DND-41 (cell line): ENCODE results near the gene CARS1.

Experiments
- ATAC-seq: fragments of 200-7000 bp; cut with Tn5 transposase; 3 replicates; pipeline ENCODE4 v1.9.1; 2021; ENCODE audit warnings: low read depth; ENCODE audit not compliant: insufficient read depth
- DNase-seq: peaks from one replicate; pipeline ENCODE4 v3.0.0-alpha.2; 2020
- H2AFZ ChIP-seq: 2 replicates; pipeline ENCODE4 v1.6.0; 2012; ENCODE audit warnings: low read depth, low read length
- H3K27ac ChIP-seq: 2 replicates; pipeline ENCODE4 v1.5.1; 2012; ENCODE audit warnings: low read length, inconsistent platforms
- H3K27me3 ChIP-seq: fragments of 200-600 bp; sonication (generic); 2 replicates; pipeline ENCODE4 v1.6.0; 2012; ENCODE audit warnings: low read length, mild to moderate bottlenecking, inconsistent platforms; ENCODE audit not compliant: insufficient read depth, poor library complexity
- H3K36me3 ChIP-seq: 2 replicates; pipeline ENCODE4 v1.5.1; 2012; ENCODE audit warnings: low read length, inconsistent platforms; ENCODE audit not compliant: insufficient read depth
- H3K4me1 ChIP-seq: 2 replicates; pipeline ENCODE4 v1.5.1; 2012; ENCODE audit warnings: mild to moderate bottlenecking, low read length; ENCODE audit not compliant: insufficient read depth
- H3K4me2 ChIP-seq: 2 replicates; pipeline ENCODE4 v1.6.0; 2012; ENCODE audit warnings: mild to moderate bottlenecking, moderate library complexity, low read length, inconsistent platforms; ENCODE audit not compliant: insufficient read depth
- H3K4me3 ChIP-seq, 2 experiments: fragments of 200-600 bp in 1 of 2; shearing (Covaris generic) in 1 of 2; 2 replicates each; pipeline ENCODE4 v1.5.1; 2012 to 2016; ENCODE audit warnings: inconsistent platforms in 2 of 2, low read length in 2 of 2, mild to moderate bottlenecking in 2 of 2, low read depth in 1 of 2, moderate library complexity in 1 of 2
- H3K79me2 ChIP-seq: 2 replicates; pipeline ENCODE4 v1.6.0; 2012; ENCODE audit warnings: low read length, inconsistent platforms; ENCODE audit not compliant: insufficient read depth
- H3K9ac ChIP-seq: 2 replicates; pipeline ENCODE4 v1.6.0; 2012; ENCODE audit warnings: low read depth, mild to moderate bottlenecking, inconsistent platforms, low read length, moderate library complexity
- H3K9me3 ChIP-seq: 2 replicates; pipeline ENCODE4 v1.5.1; 2012; ENCODE audit warnings: low read length, moderate library complexity, mild to moderate bottlenecking, inconsistent platforms; ENCODE audit not compliant: insufficient read depth, severe bottlenecking
- H4K20me1 ChIP-seq: 2 replicates; pipeline ENCODE4 v1.6.0; 2012; ENCODE audit warnings: low read length; ENCODE audit not compliant: insufficient read depth
- EZH2 ChIP-seq: IDR thresholded peaks from 3 replicates; pipeline ENCODE4 v1.6.1; 2012; ENCODE audit warnings: borderline replicate concordance, low read depth, mild to moderate bottlenecking, moderate library complexity, low read length, inconsistent platforms; ENCODE audit not compliant: severe bottlenecking
- TF ChIP-seq, protein P1 (sequence below): IDR thresholded peaks from 2 replicates; pipeline ENCODE4 v1.5.1; 2012; ENCODE audit warnings: borderline replicate concordance, low read length, moderate library complexity, mild to moderate bottlenecking; ENCODE audit not compliant: poor library complexity, severe bottlenecking; ENCODE audit errors: extremely low read depth

Gene CARS1

DNA sequence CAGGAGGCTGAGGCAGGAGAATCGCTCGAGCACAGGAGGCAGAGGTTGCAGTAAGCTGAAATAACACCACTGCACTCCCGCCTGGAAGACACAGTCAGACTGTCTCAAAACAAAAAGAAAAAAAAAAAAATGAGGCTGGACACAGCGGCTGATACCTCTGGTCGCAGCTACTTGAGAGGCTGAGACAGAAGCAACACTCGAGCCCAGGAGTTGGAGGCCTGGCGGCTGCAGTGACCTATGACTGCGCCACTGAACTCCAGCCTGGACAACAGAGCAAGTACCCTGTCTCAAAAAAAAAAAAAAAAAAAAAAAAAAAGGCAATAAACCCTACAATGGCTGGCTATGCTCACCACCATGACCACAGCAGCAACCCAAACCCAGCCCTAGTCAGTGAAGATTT lies 76.1 kb downstream of the CARS1 start:
- no peaks in the 10 kb centered on the region for H3K27me3 ChIP-seq
- H2AFZ ChIP-seq, result no peak overlapping the region
- peaks cover 4% of the 10 kb centered on the region; the same call in 1 of the 2 replicates for H3K4me1 ChIP-seq
- H3K79me2 ChIP-seq, result peaks cover 100% of the 10 kb centered on the region
- DNase-seq, result no peak
- TF ChIP-seq, protein P1, sequence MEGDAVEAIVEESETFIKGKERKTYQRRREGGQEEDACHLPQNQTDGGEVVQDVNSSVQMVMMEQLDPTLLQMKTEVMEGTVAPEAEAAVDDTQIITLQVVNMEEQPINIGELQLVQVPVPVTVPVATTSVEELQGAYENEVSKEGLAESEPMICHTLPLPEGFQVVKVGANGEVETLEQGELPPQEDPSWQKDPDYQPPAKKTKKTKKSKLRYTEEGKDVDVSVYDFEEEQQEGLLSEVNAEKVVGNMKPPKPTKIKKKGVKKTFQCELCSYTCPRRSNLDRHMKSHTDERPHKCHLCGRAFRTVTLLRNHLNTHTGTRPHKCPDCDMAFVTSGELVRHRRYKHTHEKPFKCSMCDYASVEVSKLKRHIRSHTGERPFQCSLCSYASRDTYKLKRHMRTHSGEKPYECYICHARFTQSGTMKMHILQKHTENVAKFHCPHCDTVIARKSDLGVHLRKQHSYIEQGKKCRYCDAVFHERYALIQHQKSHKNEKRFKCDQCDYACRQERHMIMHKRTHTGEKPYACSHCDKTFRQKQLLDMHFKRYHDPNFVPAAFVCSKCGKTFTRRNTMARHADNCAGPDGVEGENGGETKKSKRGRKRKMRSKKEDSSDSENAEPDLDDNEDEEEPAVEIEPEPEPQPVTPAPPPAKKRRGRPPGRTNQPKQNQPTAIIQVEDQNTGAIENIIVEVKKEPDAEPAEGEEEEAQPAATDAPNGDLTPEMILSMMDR, result no peak
- no peak for TF ChIP-seq EZH2
- H3K4me2 ChIP-seq, result no peak overlapping the region
- H3K36me3 ChIP-seq, result peaks cover 52% of the 10 kb centered on the region
- H3K4me3 ChIP-seq, result no peak overlapping the region
- no peaks in the 10 kb centered on the region for H3K9me3 ChIP-seq
- no peak for ATAC-seq
- H4K20me1 ChIP-seq, result peaks cover 88% of the 10 kb centered on the region
- no peak overlapping the region for H3K9ac ChIP-seq
- H3K27ac ChIP-seq, result no peak overlapping the region

DNA sequence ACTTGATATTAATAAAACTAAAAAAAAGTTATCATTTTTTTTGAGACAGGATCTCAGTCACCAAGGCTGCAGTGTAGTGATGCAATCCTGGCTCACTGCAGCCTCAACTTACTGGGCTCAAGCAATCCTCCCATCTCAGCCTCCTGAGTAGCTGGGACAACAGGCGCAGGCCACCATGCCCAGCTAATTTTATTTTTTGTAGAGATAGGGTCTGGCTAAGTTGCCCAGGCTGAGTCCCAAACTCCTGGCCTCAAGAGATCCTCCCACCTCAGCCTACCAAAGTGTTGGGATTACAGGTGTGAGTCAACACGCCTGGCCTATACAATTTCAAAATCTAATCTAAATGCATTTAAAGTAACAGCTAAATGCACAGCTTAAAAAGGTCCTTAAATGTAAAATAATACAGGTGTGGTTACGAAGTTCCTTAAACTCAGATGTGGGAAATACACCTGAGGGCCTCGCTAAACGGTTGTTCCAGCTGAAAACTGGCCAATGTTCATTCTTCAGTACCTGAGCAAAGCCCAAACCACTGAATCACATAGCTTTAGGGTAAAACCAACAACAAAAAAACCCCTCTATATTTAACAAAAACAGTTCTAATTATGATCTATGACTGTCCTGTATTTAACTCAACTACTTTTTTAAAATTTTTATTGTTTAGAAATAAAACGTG lies 76.9 kb downstream of the CARS1 start:
- TF ChIP-seq, protein P1, result no peak
- TF ChIP-seq EZH2, result no peak
- no peaks in the 10 kb centered on the region for H3K27me3 ChIP-seq
- H3K9ac ChIP-seq, result no peak overlapping the region
- no peak for ATAC-seq
- H3K4me2 ChIP-seq, result no peak overlapping the region
- no peak for DNase-seq
- no peak overlapping the region for H2AFZ ChIP-seq
- H3K4me1 ChIP-seq, result 0 out of 2 replicates have a peak, but pooled peaks cover 4% of the 10 kb centered on the region
- no peaks in the 10 kb centered on the region for H3K9me3 ChIP-seq
- H4K20me1 ChIP-seq, result peaks cover 91% of the 10 kb centered on the region
- H3K36me3 ChIP-seq, result peaks cover 61% of the 10 kb centered on the region
- no peak overlapping the region for H3K4me3 ChIP-seq
- peaks cover 100% of the 10 kb centered on the region for H3K79me2 ChIP-seq
- no peak overlapping the region for H3K27ac ChIP-seq

DNA sequence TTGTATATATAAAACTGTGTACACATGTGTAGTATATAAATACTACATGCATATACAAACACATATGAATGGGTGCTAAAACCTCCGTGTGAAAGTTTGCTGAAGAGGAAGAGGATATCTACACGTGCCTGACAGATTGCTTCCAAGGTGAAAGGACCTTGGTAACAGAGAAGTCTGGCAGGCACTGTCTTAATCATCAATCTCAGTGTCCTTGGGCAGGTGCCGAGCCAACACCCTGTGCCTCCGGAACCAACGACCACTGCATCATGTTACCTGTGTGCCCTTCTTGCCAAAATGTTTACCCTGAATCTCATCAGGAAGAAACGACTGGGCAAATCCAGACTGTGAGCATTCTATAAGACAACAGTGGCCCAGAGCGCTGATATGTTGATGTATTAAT lies 80.1 kb downstream of the CARS1 start:
- Histone ChIP-seq H3K27me3 (no peaks in the 10 kb centered on the region), H3K4me3 (no peak overlapping the region), H3K4me2 (no peak overlapping the region), H3K9ac (no peak overlapping the region), H3K36me3 (peaks cover 78% of the 10 kb centered on the region), H4K20me1 (peaks cover 81% of the 10 kb centered on the region), H2AFZ (no peak overlapping the region), H3K79me2 (peaks cover 99% of the 10 kb centered on the region), H3K4me1 (no peaks in the 10 kb centered on the region), H3K27ac (no peak overlapping the region), H3K9me3 (no peaks in the 10 kb centered on the region)
- ATAC-seq (no peak), DNase-seq (no peak)
- no peak for TF ChIP-seq EZH2
- TF ChIP-seq, protein P1, result no peak
